ENCODE measurements around the gene RADIL. TPM values are rescaled to one million over a fixed set of nuclear protein-coding genes. Genes with fewer than 3 reads are reported as not detected.

Gene RADIL
- total RNA-seq, 2 donors from 2014 or later = 6.8 to 7.8 TPM

- ATAC-seq = no peak
- DNase-seq = no peak
- intact Hi-C loops (cut with DNase I) = loop anchor here in 1 of 2 donors (10.0 kb wide), 1 partner anchor 249 kb away; no protein-coding TSS in a partner anchor
These were observed 47.9 kb downstream of the RADIL start for GRCh38 chr7:4835398-4836205.

- ATAC-seq (no peak), DNase-seq (no peak)
- intact Hi-C loops (cut with DNase I) = loop anchor here (5.0 to 10.0 kb wide), 2 partner anchors 48 to 250 kb away; partner anchors contain the start of gene RADIL (in 2 of the 2)
These were observed 48.7 kb downstream of the RADIL start for GRCh38 chr7:4834601-4835397.

GRCh38 chr7:4833691-4834600 is 49.6 kb downstream of the RADIL start:
- no peak for DNase-seq
- no peak for ATAC-seq
- intact Hi-C loops (cut with DNase I) = loop anchor here (5.0 to 10.0 kb wide), 2 partner anchors 48 to 251 kb away; partner anchors contain the start of gene RADIL (in 2 of the 2)

- intact Hi-C loops (cut with DNase I) = loop anchor here (5.0 to 10.0 kb wide), 2 partner anchors 49 to 252 kb away; partner anchors contain the start of gene RADIL (in 2 of the 2)
- no peak for ATAC-seq
- no peak for DNase-seq
These were observed 50.3 kb downstream of the RADIL start for GRCh38 chr7:4833176-4833575.

GRCh38 chr7:4832711-4833110 is 50.8 kb downstream of the RADIL start:
- no peak for DNase-seq
- intact Hi-C loops (cut with DNase I) = loop anchor here (5.0 to 10.0 kb wide), 2 partner anchors 50 to 252 kb away; partner anchors contain the start of gene RADIL (in 2 of the 2)

GRCh38 chr7:4831723-4832495 is 51.6 kb downstream of the RADIL start:
- intact Hi-C loops (cut with DNase I) = loop anchor here (5.0 to 10.0 kb wide), 2 partner anchors 50 to 253 kb away; partner anchors contain the start of gene RADIL (in 2 of the 2)

More at GRCh38 chr7:4832711-4833110, 50.8 kb downstream of the RADIL start:
- no peak for ATAC-seq

GRCh38 chr7:4830176-4830575 is 53.3 kb downstream of the RADIL start:
- DNase-seq (peak; percentile 84), ATAC-seq (peak; percentile 85 to 89)
- intact Hi-C loops (cut with DNase I) = loop anchor here (5.0 to 10.0 kb wide), 2 partner anchors 52 to 255 kb away; partner anchors contain the start of gene RADIL (in 2 of the 2)

More at GRCh38 chr7:4831723-4832495, 51.6 kb downstream of the RADIL start:
- DNase-seq = no peak
- no peak for ATAC-seq

- ATAC-seq (peak in 1 of 2 donors; percentile 13), DNase-seq (peak; percentile 36)
- intact Hi-C loops (cut with DNase I) = no loop called here
These were observed 54.7 kb downstream of the RADIL start for GRCh38 chr7:4828720-4829383.

GRCh38 chr7:4825081-4825480 is 58.4 kb downstream of the RADIL start:
- DNase-seq = no peak
- ATAC-seq = no peak
- intact Hi-C loops (cut with DNase I) = no loop called here

GRCh38 chr7:4824120-4824775 is 59.3 kb downstream of the RADIL start:
- ATAC-seq = no peak
- intact Hi-C loops (cut with DNase I) = no loop called here
- no peak for DNase-seq

GRCh38 chr7:4823441-4824119 is 59.9 kb downstream of the RADIL start:
- no peak for DNase-seq
- no peak for ATAC-seq
- intact Hi-C loops (cut with DNase I) = no loop called here

GRCh38 chr7:4822677-4823076 is 60.8 kb downstream of the RADIL start:
- DNase-seq (no peak), ATAC-seq (no peak)
- intact Hi-C loops (cut with DNase I) = no loop called here

GRCh38 chr7:4820967-4821471 is 62.5 kb downstream of the RADIL start:
- no peak for DNase-seq
- ATAC-seq = no peak

GRCh38 chr7:4820405-4820966 is 63.0 kb downstream of the RADIL start:
- intact Hi-C loops (cut with DNase I) = no loop called here
- ATAC-seq (peak; percentile 45 to 55), DNase-seq (peak; percentile 51)

More at GRCh38 chr7:4820967-4821471, 62.5 kb downstream of the RADIL start:
- intact Hi-C loops (cut with DNase I) = no loop called here

- DNase-seq (peak; percentile 64), ATAC-seq (peak; percentile 52 to 63)
- intact Hi-C loops (cut with DNase I) = no loop called here
These were observed 63.7 kb downstream of the RADIL start for GRCh38 chr7:4819560-4820404.

All from left cardiac atrium (tissue), 4 donors.